ENCODE data around the gene MAP3K14. TPM values are rescaled to one million over a fixed set of nuclear protein-coding genes. Genes with fewer than 3 reads are reported as not detected.

Gene MAP3K14
- total and polyA plus RNA-seq, 10 of the 15 experiments (the other 5 are each of a cell fraction or from before 2014, with no cell fraction given) = 2.1 to 33.3 (median 19.7) TPM

- under 1% methylated on average over 21 of the region's 39 CpGs for WGBS (ENCODE audit: insufficient coverage, insufficient replicate concordance, low lambda C conversion rate, missing lambda C conversion rate)
- ChIA-PET SMC1A (ENCODE audit: uncharacterized antibody, unreplicated experiment) (interaction anchor here (0.9 to 2.4 kb wide), 11 partner anchors 11 to 129 kb away, joined by 3 to 9 read pairs (median 4); no protein-coding TSS in a partner anchor), CTCF (interaction anchor here (0.7 to 4.8 kb wide), 11 partner anchors 11 to 137 kb away, joined by 3 to 36 read pairs (median 5); partner anchors contain the start of genes ACBD4 and FMNL1), RAD21 (ENCODE audit: unreplicated experiment) (interaction anchor here (0.8 to 2.6 kb wide), 12 partner anchors 15 to 137 kb away, joined by 3 to 13 read pairs (median 4); partner anchors contain the start of gene MAP3K14), POLR2A (interaction anchor here (0.6 to 3.8 kb wide), 14 partner anchors 11 to 805 kb away, joined by 3 to 18 read pairs (median 3); partner anchors contain the start of gene HEXIM1)
- in situ Hi-C loops (cut with MboI) = no loop called here
- Histone ChIP-seq H3K27ac (ENCODE audit: control insufficient read depth, insufficient read depth) (peak overlapping the region; percentile 98), H3K4me2 (ENCODE audit: control insufficient read depth, insufficient read depth) (peak overlapping the region; percentile 79), H3K4me1 (ENCODE audit: control insufficient read depth, insufficient read depth, low read length) (peaks cover 14% of the 10 kb centered on the region), H3K9ac (ENCODE audit: control insufficient read depth, insufficient read depth, low read length) (peak overlapping the region; percentile 99), H3K27me3 (replicated peaks in 1 of 2; ENCODE audit: control insufficient read depth in 2 of 2, insufficient read depth in 2 of 2, low read length in 1 of 2) (no peaks in the 10 kb centered on the region), H3K36me3 (ENCODE audit: control insufficient read depth in 2 of 2, insufficient read depth in 2 of 2, low read length in 1 of 2) (peaks cover 4 to 31% of the 10 kb centered on the region in 2 experiments; a peak in 3 of 4 replicates), H3K4me3 (peak overlapping the region; percentile 89), H3K79me2 (ENCODE audit: control insufficient read depth, insufficient read depth, low read length) (peaks cover 13% of the 10 kb centered on the region), H2AFZ (ENCODE audit: control insufficient read depth, low read depth, low read length) (peak overlapping the region; percentile 61), H4K20me1 (ENCODE audit: control insufficient read depth, insufficient read depth) (no peaks in the 10 kb centered on the region), H3K9me3 (replicated peaks; ENCODE audit: control insufficient read depth, insufficient read depth, low read length) (no peaks in the 10 kb centered on the region)
- BruUV-seq (replicated peaks) = TSS peak; percentile 55
- DNase-seq (ENCODE audit: low read depth, low spot score) (no peak), ATAC-seq (peak; percentile 86), FAIRE-seq (peak; percentile 83)
- intact Hi-C loops (cut with micrococcal nuclease; ENCODE audit: unreplicated experiment) = no loop called here
- TF ChIP-seq POLR2A (IDR thresholded peaks at IDR 0.05; ENCODE audit: low read depth, low read length) = peak; percentile 72
- no peak for TF ChIP-seq BRCA1 (IDR thresholded peaks at IDR 0.05; ENCODE audit: low read depth, low read length)
- no peak for TF ChIP-seq BCLAF1 (IDR thresholded peaks at IDR 0.05)
- TF ChIP-seq SMAD5 (IDR thresholded peaks at IDR 0.05; ENCODE audit: low read depth) = 0 out of 2 replicates have a peak, but pooled peaks have one; percentile 37
- TF ChIP-seq SP1 (IDR thresholded peaks at IDR 0.05; ENCODE audit: low read depth, low read length) = peak; percentile 8
- no peak for TF ChIP-seq EZH2 (IDR thresholded peaks at IDR 0.05; ENCODE audit: borderline replicate concordance, control insufficient read depth, low read depth, low read length)
- TF ChIP-seq CHD1 (IDR thresholded peaks at IDR 0.05; ENCODE audit: low read depth, low read length) = 0 out of 2 replicates have a peak, but pooled peaks have one; percentile 68
- TF ChIP-seq STAT1 (conservative IDR thresholded peaks at IDR 0.05) = no peak
- no peak for TF ChIP-seq CBX3 (IDR thresholded peaks at IDR 0.05; ENCODE audit: borderline replicate concordance, low read depth)
- no peak for TF ChIP-seq JUND (IDR thresholded peaks at IDR 0.05; ENCODE audit: low read depth, low read length)
- peak; percentile 4; the same call in 1 of the 2 replicates for TF ChIP-seq SIN3A (IDR thresholded peaks at IDR 0.05; ENCODE audit: low read depth, low read length)
- 0 out of 2 replicates have a peak, but pooled peaks have one; percentile 31 for TF ChIP-seq ZNF687 (IDR thresholded peaks at IDR 0.05)
- no peak for TF ChIP-seq FOXM1 (IDR thresholded peaks at IDR 0.05; ENCODE audit: low read depth, low read length)
- no peak for TF ChIP-seq MEF2B (IDR thresholded peaks at IDR 0.05; ENCODE audit: partially characterized antibody, poor library complexity, severe bottlenecking)
- TF ChIP-seq SUPT20H (IDR thresholded peaks at IDR 0.05; ENCODE audit: borderline replicate concordance, control insufficient read depth, low read depth, low read length) = no peak
- 0 out of 2 replicates have a peak, but pooled peaks have one; percentile 10 for TF ChIP-seq NR2F1 (conservative IDR thresholded peaks at IDR 0.05)
- TF ChIP-seq SUZ12 (IDR thresholded peaks at IDR 0.05; ENCODE audit: unreplicated experiment) = no peak
Measured at GRCh38 chr17:45248132-45248957, 68.5 kb downstream of the MAP3K14 start.

Measured in GM12878 (cell line).